ENCODE results near the gene GANC. TPM values are rescaled to one million over a fixed set of nuclear protein-coding genes. Genes with fewer than 3 reads are reported as not detected.

The GANC gene
- total and polyA plus RNA-seq, 9 of the 15 experiments (the other 6 are each of a cell fraction or from before 2014, with no cell fraction given): 10.9 to 19.0 (median 14.5) TPM

DNA sequence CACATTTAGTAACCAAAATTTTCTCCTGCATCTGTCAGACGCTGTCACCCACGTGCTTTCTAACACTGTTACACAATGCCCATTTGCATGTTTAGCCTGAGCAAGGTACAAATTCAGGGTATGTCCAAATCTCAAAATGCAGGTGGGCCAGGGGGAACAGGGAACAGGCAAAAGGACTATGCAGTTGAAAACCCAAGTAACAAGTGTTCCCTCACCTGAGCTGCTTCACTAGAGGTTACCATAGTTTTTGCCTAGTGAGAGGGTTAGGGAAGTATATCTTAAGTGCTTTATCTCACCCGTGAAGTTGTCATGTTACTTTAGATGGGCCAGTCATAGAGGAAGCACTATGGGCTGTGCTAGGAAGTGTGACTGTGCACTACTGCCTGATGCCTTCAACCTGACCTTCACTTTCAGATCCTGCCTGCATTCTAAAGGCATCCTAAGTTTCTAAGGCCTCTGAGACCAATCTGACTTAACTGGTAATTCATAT is 6.3 kb downstream of the GANC start (continued):
- no peak for TF ChIP-seq TAF7 (tag; IDR thresholded peaks at IDR 0.05)
- peak; percentile 62 for TF ChIP-seq MAFK (IDR thresholded peaks at IDR 0.05; ENCODE audit: low read length)
- TF ChIP-seq ZFP91 (CRISPR knock-in tag; IDR thresholded peaks at IDR 0.05): no peak
- TF ChIP-seq TEAD1 (CRISPR knock-in tag; IDR thresholded peaks at IDR 0.05): no peak
- no peak for TF ChIP-seq HDAC2 (IDR thresholded peaks at IDR 0.05)
- TF ChIP-seq HNRNPK (IDR thresholded peaks at IDR 0.05; ENCODE audit: low read depth, low read length, poor library complexity, severe bottlenecking): no peak
- no peak for TF ChIP-seq FUS (optimal IDR thresholded peaks at IDR 0.05; ENCODE audit: low read depth, low read length)
- no peak for TF ChIP-seq SMARCB1 (IDR thresholded peaks at IDR 0.05; ENCODE audit: insufficient read length, low read depth)
- no peak for TF ChIP-seq ZFP36 (IDR thresholded peaks at IDR 0.05; ENCODE audit: low read depth, low read length, partially characterized antibody)
- TF ChIP-seq ZNF830 (CRISPR knock-in tag; IDR thresholded peaks at IDR 0.05): no peak
- no peak for TF ChIP-seq RBM34 (IDR thresholded peaks at IDR 0.05; ENCODE audit: borderline replicate concordance, insufficient read depth, low read length)
- TF ChIP-seq, protein P1, sequence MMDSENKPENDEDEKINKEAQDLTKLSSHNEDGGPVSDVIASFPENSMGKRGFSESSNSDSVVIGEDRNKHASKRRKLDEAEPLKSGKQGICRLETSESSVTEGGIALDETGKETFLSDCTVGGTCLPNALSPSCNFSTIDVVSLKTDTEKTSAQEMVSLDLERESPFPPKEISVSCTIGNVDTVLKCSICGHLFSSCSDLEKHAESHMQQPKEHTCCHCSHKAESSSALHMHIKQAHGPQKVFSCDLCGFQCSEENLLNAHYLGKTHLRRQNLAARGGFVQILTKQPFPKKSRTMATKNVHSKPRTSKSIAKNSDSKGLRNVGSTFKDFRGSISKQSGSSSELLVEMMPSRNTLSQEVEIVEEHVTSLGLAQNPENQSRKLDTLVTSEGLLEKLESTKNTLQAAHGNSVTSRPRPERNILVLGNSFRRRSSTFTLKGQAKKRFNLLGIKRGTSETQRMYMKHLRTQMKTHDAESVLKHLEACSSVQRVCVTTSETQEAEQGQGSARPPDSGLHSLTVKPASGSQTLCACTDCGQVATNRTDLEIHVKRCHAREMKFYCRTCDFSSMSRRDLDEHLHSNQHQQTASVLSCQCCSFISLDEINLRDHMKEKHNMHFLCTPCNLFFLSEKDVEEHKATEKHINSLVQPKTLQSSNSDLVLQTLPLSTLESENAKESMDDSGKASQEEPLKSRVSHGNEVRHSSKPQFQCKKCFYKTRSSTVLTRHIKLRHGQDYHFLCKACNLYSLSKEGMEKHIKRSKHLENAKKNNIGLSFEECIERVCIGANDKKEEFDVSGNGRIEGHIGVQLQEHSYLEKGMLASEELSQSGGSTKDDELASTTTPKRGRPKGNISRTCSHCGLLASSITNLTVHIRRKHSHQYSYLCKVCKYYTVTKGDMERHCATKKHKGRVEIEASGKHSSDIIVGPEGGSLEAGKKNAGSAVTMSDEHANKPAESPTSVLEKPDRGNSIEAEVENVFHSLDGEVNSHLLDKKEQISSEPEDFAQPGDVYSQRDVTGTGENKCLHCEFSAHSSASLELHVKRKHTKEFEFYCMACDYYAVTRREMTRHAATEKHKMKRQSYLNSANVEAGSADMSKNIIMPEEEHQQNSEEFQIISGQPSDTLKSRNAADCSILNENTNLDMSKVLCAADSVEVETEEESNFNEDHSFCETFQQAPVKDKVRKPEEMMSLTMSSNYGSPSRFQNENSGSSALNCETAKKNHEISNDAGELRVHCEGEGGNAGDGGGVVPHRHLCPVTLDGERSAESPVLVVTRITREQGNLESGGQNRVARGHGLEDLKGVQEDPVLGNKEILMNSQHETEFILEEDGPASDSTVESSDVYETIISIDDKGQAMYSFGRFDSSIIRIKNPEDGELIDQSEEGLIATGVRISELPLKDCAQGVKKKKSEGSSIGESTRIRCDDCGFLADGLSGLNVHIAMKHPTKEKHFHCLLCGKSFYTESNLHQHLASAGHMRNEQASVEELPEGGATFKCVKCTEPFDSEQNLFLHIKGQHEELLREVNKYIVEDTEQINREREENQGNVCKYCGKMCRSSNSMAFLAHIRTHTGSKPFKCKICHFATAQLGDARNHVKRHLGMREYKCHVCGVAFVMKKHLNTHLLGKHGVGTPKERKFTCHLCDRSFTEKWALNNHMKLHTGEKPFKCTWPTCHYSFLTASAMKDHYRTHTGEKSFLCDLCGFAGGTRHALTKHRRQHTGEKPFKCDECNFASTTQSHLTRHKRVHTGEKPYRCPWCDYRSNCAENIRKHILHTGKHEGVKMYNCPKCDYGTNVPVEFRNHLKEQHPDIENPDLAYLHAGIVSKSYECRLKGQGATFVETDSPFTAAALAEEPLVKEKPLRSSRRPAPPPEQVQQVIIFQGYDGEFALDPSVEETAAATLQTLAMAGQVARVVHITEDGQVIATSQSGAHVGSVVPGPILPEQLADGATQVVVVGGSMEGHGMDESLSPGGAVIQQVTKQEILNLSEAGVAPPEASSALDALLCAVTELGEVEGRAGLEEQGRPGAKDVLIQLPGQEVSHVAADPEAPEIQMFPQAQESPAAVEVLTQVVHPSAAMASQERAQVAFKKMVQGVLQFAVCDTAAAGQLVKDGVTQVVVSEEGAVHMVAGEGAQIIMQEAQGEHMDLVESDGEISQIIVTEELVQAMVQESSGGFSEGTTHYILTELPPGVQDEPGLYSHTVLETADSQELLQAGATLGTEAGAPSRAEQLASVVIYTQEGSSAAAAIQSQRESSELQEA (IDR thresholded peaks at IDR 0.05; ENCODE audit: low read depth): no peak
- no peak for TF ChIP-seq CREM (IDR thresholded peaks at IDR 0.05; ENCODE audit: low read depth)
- 0 out of 2 replicates have a peak, but pooled peaks have one; percentile 31 for TF ChIP-seq GABPA (tag; conservative IDR thresholded peaks at IDR 0.05; ENCODE audit: low read depth)
- TF ChIP-seq SIRT6 (IDR thresholded peaks at IDR 0.05; ENCODE audit: low read depth, low read length): no peak
- no peak for TF ChIP-seq U2AF1 (optimal IDR thresholded peaks at IDR 0.05; ENCODE audit: low read depth, low read length)
- no peak for TF ChIP-seq RBM25 (IDR thresholded peaks at IDR 0.05; ENCODE audit: low read depth, low read length, severe bottlenecking)
- no peak for TF ChIP-seq ARHGAP35 (IDR thresholded peaks at IDR 0.05; ENCODE audit: partially characterized antibody)
- TF ChIP-seq ZNF146 (CRISPR knock-in tag; IDR thresholded peaks at IDR 0.05; ENCODE audit: unreplicated experiment): no peak
- no peak for TF ChIP-seq ZNF644 (tag; IDR thresholded peaks at IDR 0.05; ENCODE audit: low read depth)
- no peak for TF ChIP-seq CREB1 (IDR thresholded peaks at IDR 0.05)
- TF ChIP-seq CREB1 (CRISPR knock-in tag; IDR thresholded peaks at IDR 0.05): no peak
